Upper lobe of right lung (tissue), 1 donor: ENCODE data around the gene PAAF1. TPM values are rescaled to one million over a fixed set of nuclear protein-coding genes. Genes with fewer than 3 reads are reported as not detected.
"Not testable (repeated sequence)": the region's sequence is repeated elsewhere in the genome, so short reads cannot be mapped to it uniquely, and the experiment has no call there.

Experiments
- ATAC-seq: fragments of 200-7000 bp; cut with Tn5 transposase; one replicate; pipeline ENCODE4 v1.9.1; 2020; ENCODE audit warnings: mild to moderate bottlenecking, moderate library complexity
- DNase-seq: peaks from one replicate; pipeline ENCODE4 v3.0.0-alpha.2; 2020
- H3K27ac ChIP-seq: fragments of 200-600 bp; one replicate; pipeline ENCODE4 v1.8.0; 2022
- H3K27me3 ChIP-seq: fragments of 200-600 bp; one replicate; pipeline ENCODE4 v1.8.0; 2022; ENCODE audit warnings: mild to moderate bottlenecking
- H3K36me3 ChIP-seq: fragments of 200-600 bp; one replicate; pipeline ENCODE4 v1.8.0; 2022
- H3K4me1 ChIP-seq: fragments of 200-600 bp; one replicate; pipeline ENCODE4 v1.8.0; 2022
- H3K4me3 ChIP-seq: fragments of 200-600 bp; one replicate; pipeline ENCODE4 v1.8.0; 2022; ENCODE audit warnings: mild to moderate bottlenecking
- H3K9me3 ChIP-seq: fragments of 200-600 bp; one replicate; pipeline ENCODE4 v1.8.0; 2022
- intact Hi-C: fragments of 100-400 bp; cut with DNase I; formaldehyde crosslinking; loops from one replicate; pipeline ENCODE4 v1.11.0; 2022
- total RNA-seq: library from RNA; stranded (reverse); fragmentation: NEBNext Ultra II Directional; extraction: Animal tissue kit (Norgen Biotek cat#: 25700); gene quantifications from one replicate; pipeline ENCODE4 v1.2.1, GENCODE V29; 2021
- TF ChIP-seq, protein P1 (sequence below): fragments of 200-600 bp; IDR thresholded peaks from one replicate; pipeline ENCODE4 v1.8.0; 2022; ENCODE audit warnings: antibody characterized with exemption
- donor health status: DM: no; HTN: yes; CAD: no; lungs with severe emphysema.

PAAF1 gene
- total RNA-seq, 1 donor from 2014 or later, result 13.9 TPM

GRCh38 chr11:73870261-73870660 lies 6.5 kb upstream of the PAAF1 start:
- Histone ChIP-seq H3K9me3 (no peaks in the 10 kb centered on the region), H3K4me3 (no peak overlapping the region), H3K4me1 (peaks cover 7% of the 10 kb centered on the region), H3K27ac (no peak overlapping the region), H3K36me3 (peaks cover 28% of the 10 kb centered on the region), H3K27me3 (no peaks in the 10 kb centered on the region)
- ATAC-seq (no peak), DNase-seq (no peak)
- intact Hi-C loops, result no loop called here
- TF ChIP-seq, protein P1, sequence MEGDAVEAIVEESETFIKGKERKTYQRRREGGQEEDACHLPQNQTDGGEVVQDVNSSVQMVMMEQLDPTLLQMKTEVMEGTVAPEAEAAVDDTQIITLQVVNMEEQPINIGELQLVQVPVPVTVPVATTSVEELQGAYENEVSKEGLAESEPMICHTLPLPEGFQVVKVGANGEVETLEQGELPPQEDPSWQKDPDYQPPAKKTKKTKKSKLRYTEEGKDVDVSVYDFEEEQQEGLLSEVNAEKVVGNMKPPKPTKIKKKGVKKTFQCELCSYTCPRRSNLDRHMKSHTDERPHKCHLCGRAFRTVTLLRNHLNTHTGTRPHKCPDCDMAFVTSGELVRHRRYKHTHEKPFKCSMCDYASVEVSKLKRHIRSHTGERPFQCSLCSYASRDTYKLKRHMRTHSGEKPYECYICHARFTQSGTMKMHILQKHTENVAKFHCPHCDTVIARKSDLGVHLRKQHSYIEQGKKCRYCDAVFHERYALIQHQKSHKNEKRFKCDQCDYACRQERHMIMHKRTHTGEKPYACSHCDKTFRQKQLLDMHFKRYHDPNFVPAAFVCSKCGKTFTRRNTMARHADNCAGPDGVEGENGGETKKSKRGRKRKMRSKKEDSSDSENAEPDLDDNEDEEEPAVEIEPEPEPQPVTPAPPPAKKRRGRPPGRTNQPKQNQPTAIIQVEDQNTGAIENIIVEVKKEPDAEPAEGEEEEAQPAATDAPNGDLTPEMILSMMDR, result no peak

DNA sequence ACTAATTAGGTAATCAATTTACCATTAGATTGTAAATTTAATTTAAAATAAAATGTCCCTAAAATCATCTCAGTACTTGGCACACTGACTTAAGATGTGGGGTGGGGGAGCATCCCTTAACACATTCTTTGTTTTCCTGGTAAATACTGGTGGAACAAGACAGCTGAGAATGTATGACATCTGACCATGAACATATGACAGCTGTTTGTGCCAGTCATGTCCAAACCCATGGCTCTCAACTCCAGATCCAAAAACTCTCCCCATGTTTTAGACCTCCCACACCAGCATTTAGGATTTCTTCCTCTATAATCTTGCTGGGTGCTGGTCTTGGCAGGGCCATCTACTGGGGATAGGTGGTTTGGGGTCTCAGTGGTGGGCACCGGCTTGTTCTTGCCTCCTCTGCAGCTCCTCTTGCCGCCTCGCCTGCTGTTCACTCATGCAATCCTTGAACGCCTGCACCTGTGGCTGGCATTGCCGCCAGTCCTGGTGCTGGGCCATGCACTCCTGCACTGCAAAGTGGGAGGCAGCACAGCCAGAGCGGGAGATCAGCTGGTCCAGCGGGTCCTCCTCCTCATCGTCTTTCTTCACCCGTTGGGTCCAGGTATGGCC lies 3.9 kb upstream of the PAAF1 start:
- Histone ChIP-seq H3K4me3 (no peak overlapping the region), H3K9me3 (no peaks in the 10 kb centered on the region), H3K4me1 (peaks cover 23% of the 10 kb centered on the region), H3K27me3 (no peaks in the 10 kb centered on the region), H3K27ac (no peak overlapping the region), H3K36me3 (peaks cover 28% of the 10 kb centered on the region)
- TF ChIP-seq, protein P1, result no peak
- ATAC-seq (no peak), DNase-seq (no peak)
- intact Hi-C loops, result no loop called here

- Histone ChIP-seq H3K36me3 (peaks cover 24% of the 10 kb centered on the region), H3K9me3 (no peaks in the 10 kb centered on the region), H3K27ac (no peak overlapping the region), H3K27me3 (no peaks in the 10 kb centered on the region), H3K4me3 (peak overlapping the region; percentile 73), H3K4me1 (peaks cover 24% of the 10 kb centered on the region)
- TF ChIP-seq, protein P1, result no peak
- DNase-seq, result no peak
- no peak for ATAC-seq
- intact Hi-C loops, result no loop called here
Measured at GRCh38 chr11:73875380-73875779, 1.4 kb upstream of the PAAF1 start.

DNA sequence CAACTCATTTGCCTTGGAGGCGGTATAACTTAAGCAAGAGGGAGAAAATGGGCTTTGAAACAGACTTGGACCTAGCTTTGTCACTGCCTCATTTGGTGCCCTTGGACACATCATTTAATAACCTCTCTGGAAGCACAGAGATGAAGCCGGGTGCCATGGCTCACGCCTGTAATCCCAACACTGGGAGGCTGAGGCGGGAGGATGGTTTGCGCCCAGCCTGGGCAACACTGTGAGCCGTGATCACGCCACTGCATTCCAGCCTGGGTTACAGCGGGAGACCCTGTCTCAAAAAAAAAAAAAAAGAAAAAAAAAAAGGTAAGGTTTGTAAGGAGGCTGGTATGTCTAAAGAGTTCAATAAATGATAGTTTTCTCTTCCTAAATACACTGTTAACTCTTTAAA lies 959 bp upstream of the PAAF1 start:
- TF ChIP-seq, protein P1, result no peak
- intact Hi-C loops, result no loop called here
- H3K9me3 ChIP-seq, result no peaks in the 10 kb centered on the region
- H3K4me1 ChIP-seq, result peaks cover 24% of the 10 kb centered on the region
- H3K27me3 ChIP-seq, result no peaks in the 10 kb centered on the region
- ATAC-seq (no peak), DNase-seq (no peak)
- H3K36me3 ChIP-seq, result peaks cover 24% of the 10 kb centered on the region
- H3K4me3 ChIP-seq, result peak overlapping the region; percentile 73
- H3K27ac ChIP-seq, result peak overlapping the region; percentile 82

DNA sequence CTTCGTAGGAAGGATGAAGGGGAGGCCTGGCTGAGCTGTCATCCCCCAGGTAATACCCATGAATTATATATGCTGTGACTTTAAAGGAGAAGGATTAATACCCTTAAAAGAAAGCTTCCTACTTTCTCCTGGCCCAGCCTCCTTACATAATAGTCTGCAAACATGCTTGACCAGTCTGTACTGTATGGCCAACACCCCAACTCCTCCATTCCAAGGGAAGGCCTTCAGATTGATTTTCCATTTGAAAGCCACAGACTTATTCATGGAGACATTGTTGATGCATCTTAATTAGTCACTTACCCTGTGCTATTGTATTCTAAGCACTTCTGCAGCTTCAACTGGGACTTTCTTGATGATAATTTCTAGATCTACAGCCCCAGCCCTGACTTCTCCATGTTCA lies 2.0 kb downstream of the PAAF1 start:
- TF ChIP-seq, protein P1, result no peak
- Histone ChIP-seq H3K36me3 (peaks cover 6% of the 10 kb centered on the region), H3K27me3 (no peaks in the 10 kb centered on the region), H3K27ac (no peak overlapping the region), H3K9me3 (no peaks in the 10 kb centered on the region), H3K4me3 (no peak overlapping the region), H3K4me1 (peaks cover 24% of the 10 kb centered on the region)
- DNase-seq (no peak), ATAC-seq (no peak)
- intact Hi-C loops, result no loop called here

DNA sequence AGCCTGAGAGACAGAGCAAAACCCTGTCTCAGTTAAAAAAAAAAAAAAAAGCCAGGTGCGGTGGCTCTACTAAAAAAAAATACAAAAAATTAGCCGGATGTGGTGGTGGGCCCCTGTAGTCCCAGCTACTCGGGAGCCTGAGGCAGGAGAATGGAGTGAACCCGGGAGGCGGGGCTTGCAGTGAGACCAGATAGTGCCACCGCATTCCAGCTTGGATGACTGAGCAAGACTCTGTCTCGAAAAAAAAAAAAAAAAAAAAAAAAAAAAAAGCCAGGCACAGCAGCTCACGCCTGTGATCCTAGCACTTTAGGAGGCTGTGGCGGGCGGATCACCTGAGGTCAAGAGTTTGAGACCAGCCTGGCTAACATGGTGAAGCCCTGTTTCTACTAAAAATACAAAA lies 3.6 kb downstream of the PAAF1 start:
- H3K4me3 ChIP-seq, ATAC-seq, intact Hi-C loops, H3K9me3 ChIP-seq, H3K27ac ChIP-seq, H3K36me3 ChIP-seq, DNase-seq, H3K27me3 ChIP-seq: not testable (repeated sequence)
- peaks cover 15% of the 10 kb centered on the region for H3K4me1 ChIP-seq
